HL-60 (cell line): ENCODE measurements around the gene CDC42.
A peak's percentile ranks its signal among the peaks of the same experiment; 100 is the strongest.
"Not testable (repeated sequence)": the region's sequence is repeated elsewhere in the genome, so short reads cannot be mapped to it uniquely, and the experiment has no call there.

Source experiments
- DNase-seq, 2 experiments: peaks; one replicate each; pipeline ENCODE4 v3.0.0-alpha.2; 2010 to 2020; ENCODE audit warnings: low read depth in 1 of 2, low spot score in 1 of 2
- H3K27ac ChIP-seq: fragments of 250-450 bp; sonication (Bioruptor Pico); replicated peaks from 2 replicates; pipeline ENCODE4 v1.5.1; 2020; ENCODE audit warnings: mild to moderate bottlenecking, moderate library complexity
- H3K27me3 ChIP-seq: fragments of 250-450 bp; sonication (Bioruptor Pico); 2 replicates; pipeline ENCODE4 v1.5.1; 2021; ENCODE audit warnings: mild to moderate bottlenecking, moderate library complexity; ENCODE audit not compliant: insufficient read depth, poor library complexity, severe bottlenecking
- H3K4me3 ChIP-seq: replicated peaks from 2 replicates; pipeline ENCODE4 v1.5.1; 2011; ENCODE audit warnings: mild to moderate bottlenecking, control low read depth, low read length; ENCODE audit not compliant: insufficient read depth
- CTCF ChIP-seq: IDR thresholded peaks from one replicate; pipeline ENCODE4 v1.5.1; 2011; ENCODE audit warnings: low read length, control low read depth, inconsistent platforms; ENCODE audit not compliant: insufficient read depth
- GABPA ChIP-seq: IDR thresholded peaks from 2 replicates; pipeline ENCODE4 v1.6.1; 2012; ENCODE audit warnings: low read depth
- POLR2AphosphoS5 ChIP-seq: IDR thresholded peaks from 2 replicates; pipeline ENCODE4 v1.6.1; 2012; ENCODE audit warnings: low read depth
- REST ChIP-seq: IDR thresholded peaks from 2 replicates; pipeline ENCODE4 v1.6.1; 2012; ENCODE audit warnings: low read depth; ENCODE audit not compliant: insufficient replicate concordance
- SPI1 ChIP-seq: IDR thresholded peaks from 2 replicates; pipeline ENCODE4 v1.6.1; 2012; ENCODE audit warnings: low read depth, mild to moderate bottlenecking, borderline replicate concordance

Gene CDC42

GRCh38 chr1:22089787-22090186 is 37.3 kb downstream of the CDC42 start:
- Histone ChIP-seq H3K27me3 (no peaks in the 10 kb centered on the region), H3K27ac (peak overlapping the region; percentile 50), H3K4me3 (no peak overlapping the region)
- DNase-seq: peak in 1 of 2 experiments; percentile 20
- TF ChIP-seq SPI1 (peak; percentile 65; the same call in 1 of the 2 replicates), POLR2AphosphoS5 (no peak)

- H3K27ac ChIP-seq: no peak overlapping the region
- no peak for TF ChIP-seq CTCF
- no peak for TF ChIP-seq REST
- no peak for TF ChIP-seq POLR2AphosphoS5
- TF ChIP-seq SPI1: no peak
- no peak for TF ChIP-seq GABPA
- H3K27me3 ChIP-seq: no peaks in the 10 kb centered on the region
These were observed 38.4 kb downstream of the CDC42 start for GRCh38 chr1:22090867-22091266.

GRCh38 chr1:22092026-22092768 is 39.7 kb downstream of the CDC42 start:
- H3K27me3 ChIP-seq, H3K4me3 ChIP-seq, DNase-seq, H3K27ac ChIP-seq: not testable (repeated sequence)

More at GRCh38 chr1:22090867-22091266, 38.4 kb downstream of the CDC42 start:
- H3K4me3 ChIP-seq: no peak overlapping the region
- DNase-seq: no peak

- Histone ChIP-seq H3K4me3 (no peak overlapping the region), H3K27me3 (no peaks in the 10 kb centered on the region), H3K27ac (no peak overlapping the region)
- TF ChIP-seq REST (no peak), GABPA (no peak), SPI1 (no peak), POLR2AphosphoS5 (no peak), CTCF (no peak)
- no peak for DNase-seq
These were observed 41.0 kb downstream of the CDC42 start for GRCh38 chr1:22093513-22093912.

GRCh38 chr1:22096036-22096435 is 43.5 kb downstream of the CDC42 start:
- TF ChIP-seq CTCF (no peak), GABPA (no peak), POLR2AphosphoS5 (no peak), SPI1 (no peak), REST (no peak)
- H3K27me3 ChIP-seq: no peaks in the 10 kb centered on the region
- H3K27ac ChIP-seq: no peak overlapping the region
- H3K4me3 ChIP-seq: no peak overlapping the region
- no peak for DNase-seq
